ENCODE results near the gene GRHPR. TPM values are rescaled to one million over a fixed set of nuclear protein-coding genes. Genes with fewer than 3 reads are reported as not detected.

GRHPR gene
- total and polyA plus RNA-seq, 2 donors from 2014 or later: 101 to 257 TPM

DNA sequence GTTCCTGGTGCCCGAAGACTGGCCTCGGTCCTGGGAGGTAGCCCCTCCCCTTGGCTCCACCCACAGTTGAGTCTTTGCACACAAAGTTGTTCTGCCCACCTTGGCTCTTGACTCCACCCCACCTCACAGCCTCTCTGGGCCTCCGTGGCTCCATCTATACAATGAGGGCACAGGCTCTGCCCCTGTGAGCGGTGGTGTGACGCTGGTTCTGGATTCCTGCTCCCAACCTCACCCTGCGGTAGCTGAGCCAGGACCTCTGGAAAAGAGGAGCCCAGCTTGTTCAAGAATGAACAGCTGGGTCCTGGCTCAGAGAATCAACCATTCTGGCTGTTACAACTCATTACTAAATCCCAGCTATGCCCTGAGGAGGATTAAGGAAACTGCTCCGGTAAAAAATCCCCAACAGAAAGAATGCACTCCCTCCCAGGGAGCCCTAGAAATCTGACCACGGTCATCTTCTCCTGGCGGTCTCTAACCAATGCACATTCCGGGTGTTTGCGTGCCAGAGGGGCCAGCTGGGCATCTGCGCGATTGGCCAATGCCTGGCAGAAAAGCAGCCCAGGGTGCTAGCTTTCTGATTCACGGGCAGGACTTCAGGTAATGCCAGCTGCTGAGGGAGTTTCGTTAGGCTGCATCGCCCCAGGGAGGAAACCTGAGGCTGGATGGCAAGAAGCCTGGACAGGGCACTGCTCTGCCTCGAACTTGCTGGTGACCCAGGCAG is 9.9 kb upstream of the GRHPR start:
- Histone ChIP-seq H3K27ac (ENCODE audit: low read depth in 2 of 2, low read length in 2 of 2) (no peak overlapping the region), H3K27me3 (ENCODE audit: control insufficient read depth, insufficient read depth, low read length) (no peaks in the 10 kb centered on the region), H3K36me3 (ENCODE audit: control insufficient read depth in 2 of 3, insufficient read depth in 3 of 3, low read length in 3 of 3) (no peaks in the 10 kb centered on the region), H3K9me3 (ENCODE audit: control insufficient read depth in 2 of 3, insufficient read depth in 1 of 3, low read length in 3 of 3) (no peaks in the 10 kb centered on the region), H3K9ac (ENCODE audit: low read length in 3 of 3) (no peak overlapping the region), H3K4me3 (ENCODE audit: low read length in 3 of 3) (no peak overlapping the region), H3K4me1 (ENCODE audit: control insufficient read depth in 2 of 3, insufficient read depth in 2 of 3, low read depth in 1 of 3, low read length in 3 of 3) (peaks cover 0 to 16% (median 9%) of the 10 kb centered on the region in 3 donors)
- DNase-seq (peak in 1 of 5 donors; percentile 36), FAIRE-seq (no peak)
- intact Hi-C loops (cut with DNase I): no loop called here
- TF ChIP-seq, protein P1, sequence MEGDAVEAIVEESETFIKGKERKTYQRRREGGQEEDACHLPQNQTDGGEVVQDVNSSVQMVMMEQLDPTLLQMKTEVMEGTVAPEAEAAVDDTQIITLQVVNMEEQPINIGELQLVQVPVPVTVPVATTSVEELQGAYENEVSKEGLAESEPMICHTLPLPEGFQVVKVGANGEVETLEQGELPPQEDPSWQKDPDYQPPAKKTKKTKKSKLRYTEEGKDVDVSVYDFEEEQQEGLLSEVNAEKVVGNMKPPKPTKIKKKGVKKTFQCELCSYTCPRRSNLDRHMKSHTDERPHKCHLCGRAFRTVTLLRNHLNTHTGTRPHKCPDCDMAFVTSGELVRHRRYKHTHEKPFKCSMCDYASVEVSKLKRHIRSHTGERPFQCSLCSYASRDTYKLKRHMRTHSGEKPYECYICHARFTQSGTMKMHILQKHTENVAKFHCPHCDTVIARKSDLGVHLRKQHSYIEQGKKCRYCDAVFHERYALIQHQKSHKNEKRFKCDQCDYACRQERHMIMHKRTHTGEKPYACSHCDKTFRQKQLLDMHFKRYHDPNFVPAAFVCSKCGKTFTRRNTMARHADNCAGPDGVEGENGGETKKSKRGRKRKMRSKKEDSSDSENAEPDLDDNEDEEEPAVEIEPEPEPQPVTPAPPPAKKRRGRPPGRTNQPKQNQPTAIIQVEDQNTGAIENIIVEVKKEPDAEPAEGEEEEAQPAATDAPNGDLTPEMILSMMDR (IDR thresholded peaks at IDR 0.05; ENCODE audit: borderline replicate concordance, extremely low read depth, insufficient read depth): no peak

DNA sequence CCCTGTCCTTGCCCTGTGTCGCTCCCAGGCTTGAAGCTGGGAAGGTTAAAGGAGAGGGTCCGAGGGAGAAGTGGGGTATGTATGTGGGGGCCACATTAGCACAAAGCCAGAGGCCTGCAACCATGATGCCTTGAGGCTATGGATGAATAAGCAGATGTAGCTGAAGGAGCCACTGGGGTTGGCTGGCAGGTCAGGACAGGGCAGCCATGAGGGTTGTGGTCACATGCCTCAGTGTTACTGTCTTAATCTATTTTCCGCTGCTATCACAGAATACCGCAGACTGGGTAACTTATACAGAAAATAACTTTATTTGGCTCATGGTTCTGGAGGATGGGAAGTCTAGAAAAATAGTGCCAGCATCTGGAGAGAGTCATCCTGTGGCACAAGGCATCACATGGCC is 9.2 kb upstream of the GRHPR start:
- FAIRE-seq (no peak), DNase-seq (no peak)
- intact Hi-C loops (cut with DNase I): no loop called here
- no peaks in the 10 kb centered on the region for H3K36me3 ChIP-seq (ENCODE audit: control insufficient read depth in 2 of 3, insufficient read depth in 3 of 3, low read length in 3 of 3)
- TF ChIP-seq, protein P1 (IDR thresholded peaks at IDR 0.05; ENCODE audit: borderline replicate concordance, extremely low read depth, insufficient read depth): no peak
- H3K4me3 ChIP-seq (ENCODE audit: low read length in 3 of 3): no peak overlapping the region
- no peaks in the 10 kb centered on the region for H3K27me3 ChIP-seq (ENCODE audit: control insufficient read depth, insufficient read depth, low read length)
- H3K4me1 ChIP-seq (ENCODE audit: control insufficient read depth in 2 of 3, insufficient read depth in 2 of 3, low read depth in 1 of 3, low read length in 3 of 3): peaks cover 0 to 16% (median 13%) of the 10 kb centered on the region in 3 donors
- no peak overlapping the region for H3K9ac ChIP-seq (ENCODE audit: low read length in 3 of 3)
- H3K27ac ChIP-seq (ENCODE audit: low read depth in 2 of 2, low read length in 2 of 2): no peak overlapping the region
- H3K9me3 ChIP-seq (ENCODE audit: control insufficient read depth in 2 of 3, insufficient read depth in 1 of 3, low read length in 3 of 3): no peaks in the 10 kb centered on the region

DNA sequence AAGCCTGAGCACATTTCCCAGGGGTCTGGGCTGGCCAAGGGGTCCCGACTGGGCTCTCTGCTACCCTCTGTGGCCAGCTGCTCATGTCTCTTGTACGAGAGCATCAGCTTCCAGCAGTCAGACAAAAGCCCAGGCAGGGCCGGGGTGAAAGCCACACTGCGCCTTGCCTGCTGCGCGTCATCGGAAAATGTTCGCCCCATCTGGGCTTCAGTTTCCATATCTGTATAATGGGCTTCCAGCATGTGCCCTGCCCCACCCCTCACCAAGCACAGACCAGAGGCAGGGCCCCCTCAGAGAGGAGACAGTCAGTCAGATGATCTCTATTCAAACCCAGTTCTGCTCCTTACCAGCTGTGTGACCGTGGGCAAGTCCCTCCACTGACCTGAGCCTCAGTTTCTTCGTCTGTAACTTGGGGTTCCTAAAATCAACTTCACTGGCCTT is 8.0 kb upstream of the GRHPR start:
- peaks cover 0 to 24% (median 13%) of the 10 kb centered on the region in 3 donors for H3K4me1 ChIP-seq (ENCODE audit: control insufficient read depth in 2 of 3, insufficient read depth in 2 of 3, low read depth in 1 of 3, low read length in 3 of 3)
- H3K9me3 ChIP-seq (ENCODE audit: control insufficient read depth in 2 of 3, insufficient read depth in 1 of 3, low read length in 3 of 3): no peaks in the 10 kb centered on the region
- no peak overlapping the region for H3K4me3 ChIP-seq (ENCODE audit: low read length in 3 of 3)
- H3K27ac ChIP-seq (ENCODE audit: low read depth in 2 of 2, low read length in 2 of 2): no peak overlapping the region
- H3K27me3 ChIP-seq (ENCODE audit: control insufficient read depth, insufficient read depth, low read length): no peaks in the 10 kb centered on the region
- no peaks in the 10 kb centered on the region for H3K36me3 ChIP-seq (ENCODE audit: control insufficient read depth in 2 of 3, insufficient read depth in 3 of 3, low read length in 3 of 3)
- DNase-seq (no peak), FAIRE-seq (no peak)
- TF ChIP-seq, protein P1 (IDR thresholded peaks at IDR 0.05; ENCODE audit: borderline replicate concordance, extremely low read depth, insufficient read depth): no peak
- intact Hi-C loops (cut with DNase I): no loop called here
- H3K9ac ChIP-seq (ENCODE audit: low read length in 3 of 3): peak overlapping the region in 1 of 3 donors; percentile 6
